22Rv1 (cell line): ENCODE measurements around the gene HMGCR.

ENCODE experiments used
- ZFX ChIP-seq: fragments of 450-650 bp; IDR thresholded peaks from 2 replicates; pipeline ENCODE4 v1.6.1; 2017; ENCODE audit warnings: antibody characterized with exemption, borderline replicate concordance
- TF ChIP-seq, protein P1 (sequence below): fragments of 450-650 bp; IDR thresholded peaks from 2 replicates; pipeline ENCODE4 v1.5.1; 2017; ENCODE audit warnings: mild to moderate bottlenecking

DNA sequence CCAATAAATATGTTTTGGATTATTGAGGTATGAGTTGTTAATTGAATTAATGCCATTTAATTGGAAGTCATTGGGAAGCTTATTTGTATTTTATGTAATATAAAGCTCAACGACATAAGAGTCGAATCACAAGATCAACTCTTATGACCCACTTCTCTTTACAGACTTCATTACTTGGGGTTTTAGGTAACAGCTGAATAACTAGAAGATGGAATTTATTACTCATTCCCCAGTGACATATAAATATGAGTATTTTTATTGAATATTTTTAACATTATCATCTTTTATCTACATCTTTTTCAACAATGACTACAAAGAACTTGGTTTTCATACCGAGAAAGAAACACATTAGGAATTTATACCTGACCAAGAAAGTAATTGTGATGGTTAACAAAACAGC, 21.1 kb downstream of the HMGCR start:
- TF ChIP-seq ZFX, result no peak
- TF ChIP-seq, protein P1, sequence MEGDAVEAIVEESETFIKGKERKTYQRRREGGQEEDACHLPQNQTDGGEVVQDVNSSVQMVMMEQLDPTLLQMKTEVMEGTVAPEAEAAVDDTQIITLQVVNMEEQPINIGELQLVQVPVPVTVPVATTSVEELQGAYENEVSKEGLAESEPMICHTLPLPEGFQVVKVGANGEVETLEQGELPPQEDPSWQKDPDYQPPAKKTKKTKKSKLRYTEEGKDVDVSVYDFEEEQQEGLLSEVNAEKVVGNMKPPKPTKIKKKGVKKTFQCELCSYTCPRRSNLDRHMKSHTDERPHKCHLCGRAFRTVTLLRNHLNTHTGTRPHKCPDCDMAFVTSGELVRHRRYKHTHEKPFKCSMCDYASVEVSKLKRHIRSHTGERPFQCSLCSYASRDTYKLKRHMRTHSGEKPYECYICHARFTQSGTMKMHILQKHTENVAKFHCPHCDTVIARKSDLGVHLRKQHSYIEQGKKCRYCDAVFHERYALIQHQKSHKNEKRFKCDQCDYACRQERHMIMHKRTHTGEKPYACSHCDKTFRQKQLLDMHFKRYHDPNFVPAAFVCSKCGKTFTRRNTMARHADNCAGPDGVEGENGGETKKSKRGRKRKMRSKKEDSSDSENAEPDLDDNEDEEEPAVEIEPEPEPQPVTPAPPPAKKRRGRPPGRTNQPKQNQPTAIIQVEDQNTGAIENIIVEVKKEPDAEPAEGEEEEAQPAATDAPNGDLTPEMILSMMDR, result no peak
